GM11168 (cell line): ENCODE results near the gene CCDC136.

Experiments used
- in situ Hi-C: fragments of 300-500 bp; cut with MboI; formaldehyde crosslinking; loops from one replicate; pipeline ENCODE4 v1.12.0; 2022; ENCODE audit warnings: low sequenced_read_pairs; ENCODE audit not compliant: unreplicated experiment

CCDC136 gene

DNA sequence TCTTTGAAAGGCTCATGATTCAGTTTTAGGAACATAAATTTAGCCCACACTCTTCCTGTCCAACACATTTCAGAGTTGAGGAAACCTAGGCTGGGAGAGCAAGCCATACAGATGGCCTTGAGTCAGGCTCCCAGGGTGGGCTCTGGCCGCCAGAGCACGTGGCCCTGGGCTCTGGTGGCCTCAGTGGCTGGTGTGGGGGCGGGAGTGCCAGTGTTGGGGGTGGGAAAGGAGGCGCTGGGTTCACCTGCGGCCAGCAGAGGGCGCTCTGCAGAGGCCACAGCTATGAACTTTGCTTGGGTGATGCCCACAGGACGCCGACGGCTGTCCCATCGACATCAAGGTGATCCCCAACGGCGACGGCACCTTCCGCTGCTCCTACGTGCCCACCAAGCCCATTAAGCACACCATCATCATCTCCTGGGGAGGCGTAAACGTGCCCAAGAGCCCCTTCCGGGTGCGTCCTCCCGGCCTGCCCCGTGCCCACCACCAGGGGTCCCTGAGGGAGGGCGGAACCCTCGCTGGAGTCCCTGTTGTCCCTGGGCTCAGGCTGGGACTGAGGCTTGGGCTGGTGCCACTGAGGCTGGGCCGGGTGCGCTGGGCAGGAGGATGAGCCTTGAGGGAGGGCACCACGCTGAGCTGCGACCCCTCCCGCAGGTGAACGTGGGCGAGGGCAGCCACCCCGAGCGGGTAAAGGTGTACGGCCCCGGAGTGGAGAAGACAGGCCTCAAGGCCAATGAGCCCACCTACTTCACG, 50.3 kb downstream of the CCDC136 start:
- in situ Hi-C loops = no loop called here

GRCh38 chr7:128842674-128843641, 51.2 kb downstream of the CCDC136 start:
- in situ Hi-C loops = no loop called here

GRCh38 chr7:128843938-128844621, 52.3 kb downstream of the CCDC136 start:
- in situ Hi-C loops = no loop called here

GRCh38 chr7:128844777-128845311, 53.1 kb downstream of the CCDC136 start:
- in situ Hi-C loops = no loop called here

DNA sequence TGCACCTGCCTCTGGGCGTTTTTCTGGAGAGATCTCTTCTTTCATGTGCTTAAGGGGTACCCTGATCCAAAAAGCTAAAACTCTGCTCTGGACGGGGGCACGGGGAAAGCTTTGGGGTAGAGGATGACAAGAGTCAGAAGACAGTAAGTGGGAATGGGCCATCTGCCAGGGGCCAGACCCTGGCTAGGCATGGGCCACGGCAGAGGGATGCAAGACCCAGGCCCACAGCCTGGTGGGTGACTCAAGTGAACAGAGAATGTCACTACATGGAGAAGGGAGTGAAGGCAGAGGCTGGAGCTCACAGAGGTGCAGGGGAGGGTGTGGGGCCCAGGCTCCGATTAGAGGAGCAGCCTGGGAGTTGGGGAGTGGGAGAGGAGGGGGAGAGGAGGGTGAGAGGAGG, 53.7 kb downstream of the CCDC136 start:
- in situ Hi-C loops = no loop called here

DNA sequence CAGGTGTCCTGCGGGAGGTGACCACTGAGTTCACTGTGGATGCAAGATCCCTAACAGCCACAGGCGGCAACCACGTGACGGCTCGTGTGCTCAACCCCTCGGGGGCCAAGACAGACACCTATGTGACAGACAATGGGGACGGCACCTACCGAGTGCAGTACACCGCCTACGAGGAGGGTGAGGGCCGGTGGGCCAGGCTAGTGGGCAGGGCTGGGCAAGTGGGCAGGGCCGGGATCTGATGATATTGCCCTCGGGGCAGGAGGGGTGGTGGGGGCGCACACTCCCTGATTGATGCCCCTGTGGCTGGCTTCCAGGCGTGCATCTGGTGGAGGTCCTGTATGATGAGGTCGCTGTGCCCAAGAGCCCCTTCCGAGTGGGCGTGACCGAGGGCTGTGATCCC, 54.2 kb downstream of the CCDC136 start:
- in situ Hi-C loops = no loop called here

GRCh38 chr7:128846781-128847444, 55.1 kb downstream of the CCDC136 start:
- in situ Hi-C loops = no loop called here

- in situ Hi-C loops = no loop called here
These were observed 56.0 kb downstream of the CCDC136 start for GRCh38 chr7:128847721-128848211.

DNA sequence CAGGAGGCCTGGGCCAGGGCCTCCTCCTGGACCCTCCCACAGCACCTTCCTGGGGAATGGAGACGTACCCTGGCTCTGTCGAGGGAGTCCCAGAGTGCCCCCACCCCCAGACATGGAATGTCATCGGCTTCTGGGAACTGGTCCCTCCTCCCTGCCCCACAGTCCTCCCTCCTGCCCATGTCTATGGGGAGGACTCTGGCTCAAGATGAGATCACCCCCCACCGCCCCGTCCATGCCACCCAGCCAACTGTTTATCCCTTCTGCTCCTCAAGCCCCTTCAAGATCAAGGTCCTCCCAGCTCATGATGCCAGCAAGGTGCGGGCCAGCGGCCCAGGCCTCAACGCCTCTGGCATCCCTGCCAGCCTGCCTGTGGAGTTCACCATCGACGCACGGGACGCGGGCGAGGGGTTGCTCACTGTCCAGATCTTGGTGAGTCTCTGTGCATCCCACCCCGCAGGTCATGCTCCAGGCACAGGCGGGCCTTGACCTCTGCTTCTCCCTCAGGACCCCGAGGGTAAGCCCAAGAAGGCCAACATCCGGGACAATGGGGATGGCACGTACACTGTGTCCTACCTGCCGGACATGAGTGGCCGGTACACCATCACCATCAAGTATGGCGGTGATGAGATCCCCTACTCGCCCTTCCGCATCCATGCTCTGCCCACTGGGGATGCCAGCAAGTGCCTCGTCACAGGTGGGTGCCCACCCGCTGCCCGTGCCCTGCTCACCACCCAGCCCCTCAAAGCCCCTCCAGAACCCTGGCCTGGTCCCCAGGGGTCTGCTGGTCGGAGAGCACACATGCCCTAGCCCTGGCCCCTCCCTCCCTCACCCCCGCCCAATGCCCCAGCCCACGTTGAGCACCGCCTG, 56.8 kb downstream of the CCDC136 start:
- in situ Hi-C loops = no loop called here

- in situ Hi-C loops = no loop called here
These were observed 57.4 kb downstream of the CCDC136 start for GRCh38 chr7:128849156-128849515.

DNA sequence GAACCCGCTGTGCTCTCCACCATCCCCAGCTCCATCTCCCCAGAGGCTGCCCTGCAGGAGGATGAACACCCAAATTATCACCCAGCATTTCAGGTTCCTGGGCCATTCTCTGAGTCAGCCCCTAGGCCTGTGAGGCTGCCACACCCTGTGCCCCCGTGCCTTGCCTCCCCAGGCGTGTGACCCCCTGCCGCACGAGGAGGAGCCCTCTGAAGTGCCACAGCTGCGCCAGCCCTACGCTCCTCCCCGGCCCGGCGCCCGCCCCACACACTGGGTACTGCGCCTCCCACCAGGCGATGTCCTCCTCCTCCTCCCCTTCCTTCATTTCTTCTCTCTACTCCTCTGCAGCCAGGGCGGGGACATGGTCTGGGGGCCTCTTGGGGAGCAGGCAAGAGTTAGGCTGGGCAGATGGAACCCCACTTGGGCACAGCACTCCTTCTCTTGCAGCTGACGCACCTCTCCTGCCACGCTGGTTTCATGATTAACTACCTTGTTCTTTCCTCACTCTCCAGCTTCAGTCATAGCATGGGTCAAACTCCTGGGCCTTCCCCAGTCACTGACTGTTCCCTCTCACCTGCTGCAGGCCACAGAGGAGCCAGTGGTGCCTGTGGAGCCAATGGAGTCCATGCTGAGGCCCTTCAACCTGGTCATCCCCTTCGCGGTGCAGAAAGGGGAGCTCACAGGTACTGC, 58.2 kb downstream of the CCDC136 start:
- in situ Hi-C loops = no loop called here

GRCh38 chr7:128852537-128853254, 60.9 kb downstream of the CCDC136 start:
- in situ Hi-C loops = no loop called here

- in situ Hi-C loops = no loop called here
These were observed 62.0 kb downstream of the CCDC136 start for GRCh38 chr7:128853799-128854198.

GRCh38 chr7:128854396-128854795, 62.6 kb downstream of the CCDC136 start:
- in situ Hi-C loops = no loop called here

- in situ Hi-C loops = no loop called here
These were observed 63.8 kb downstream of the CCDC136 start for GRCh38 chr7:128855559-128855958.

- in situ Hi-C loops = no loop called here
These were observed 64.4 kb downstream of the CCDC136 start for GRCh38 chr7:128856001-128856718.
